ENCODE results near the gene AMHR2.

Gene AMHR2

GRCh38 chr12:53453953-53454640 is 30.4 kb downstream of the AMHR2 start:
- no peak for DNase-seq

GRCh38 chr12:53454707-53455106 is 31.1 kb downstream of the AMHR2 start:
- DNase-seq, result no peak

- no peak for DNase-seq
These were observed 33.2 kb downstream of the AMHR2 start for GRCh38 chr12:53456654-53457366.

GRCh38 chr12:53459097-53459496 is 35.4 kb downstream of the AMHR2 start:
- DNase-seq, result no peak

- DNase-seq, result no peak
These were observed 37.4 kb downstream of the AMHR2 start for GRCh38 chr12:53461059-53461458.

- DNase-seq, result no peak
These were observed 37.9 kb downstream of the AMHR2 start for GRCh38 chr12:53461591-53461990.

- no peak for DNase-seq
These were observed 39.3 kb downstream of the AMHR2 start for GRCh38 chr12:53462935-53463334.

GRCh38 chr12:53463802-53464560 is 40.3 kb downstream of the AMHR2 start:
- DNase-seq, result no peak

- DNase-seq, result no peak
These were observed 41.2 kb downstream of the AMHR2 start for GRCh38 chr12:53464685-53465418.

- no peak for DNase-seq
These were observed 42.0 kb downstream of the AMHR2 start for GRCh38 chr12:53465679-53466078.

- DNase-seq, result no peak
These were observed 43.0 kb downstream of the AMHR2 start for GRCh38 chr12:53466640-53467039.

- no peak for DNase-seq
These were observed 43.4 kb downstream of the AMHR2 start for GRCh38 chr12:53467082-53467481.

- DNase-seq, result no peak
These were observed 44.2 kb downstream of the AMHR2 start for GRCh38 chr12:53467880-53468279.

GRCh38 chr12:53468282-53468681 is 44.6 kb downstream of the AMHR2 start:
- no peak for DNase-seq

GRCh38 chr12:53472056-53472582 is 48.5 kb downstream of the AMHR2 start:
- no peak for DNase-seq

- no peak for DNase-seq
These were observed 50.4 kb downstream of the AMHR2 start for GRCh38 chr12:53474077-53474476.

- DNase-seq, result no peak
These were observed 51.2 kb downstream of the AMHR2 start for GRCh38 chr12:53474819-53475218.

GRCh38 chr12:53476769-53477209 is 53.1 kb downstream of the AMHR2 start:
- no peak for DNase-seq

- no peak for DNase-seq
These were observed 55.2 kb downstream of the AMHR2 start for GRCh38 chr12:53478865-53479264.

- no peak for DNase-seq
These were observed 55.7 kb downstream of the AMHR2 start for GRCh38 chr12:53479331-53479730.

- no peak for DNase-seq
These were observed 57.1 kb downstream of the AMHR2 start for GRCh38 chr12:53480491-53481442.

Measured in CD4-positive, alpha-beta T cell treated with Interferon gamma for 1 hour (primary cell).